ENCODE measurements around the gene HIPK2. TPM values are rescaled to one million over a fixed set of nuclear protein-coding genes. Genes with fewer than 3 reads are reported as not detected.

HIPK2 gene
- polyA plus RNA-seq, 1 donor (not counting 4 experiments of a cell fraction or from before 2014, with no cell fraction given) = 5.8 TPM

GRCh38 chr7:139641337-139641992, 136.3 kb downstream of the HIPK2 start:
- no peaks in the 10 kb centered on the region for H3K27me3 ChIP-seq (ENCODE audit: control insufficient read depth, extremely low read depth, insufficient read depth, low read length)
- H3K4me1 ChIP-seq (ENCODE audit: control insufficient read depth, extremely low read depth, insufficient read depth, low read length) = no peaks in the 10 kb centered on the region
- H3K4me2 ChIP-seq (ENCODE audit: control insufficient read depth, extremely low read depth, insufficient read depth, low read depth, low read length) = no peak overlapping the region
- no peak overlapping the region for H3K27ac ChIP-seq (ENCODE audit: control insufficient read depth, insufficient read depth, low read length)
- H3K9ac ChIP-seq (ENCODE audit: control insufficient read depth, extremely low read depth, insufficient read depth, low read length) = no peak overlapping the region
- no peaks in the 10 kb centered on the region for H3K79me2 ChIP-seq (ENCODE audit: control insufficient read depth, insufficient read depth, low read length)
- no peaks in the 10 kb centered on the region for H4K20me1 ChIP-seq (ENCODE audit: control insufficient read depth, extremely low read depth, insufficient read depth, low read length)
- no peak overlapping the region for H2AFZ ChIP-seq (ENCODE audit: control insufficient read depth, low read length)
- peaks cover 2 to 8% of the 10 kb centered on the region in 2 experiments for H3K36me3 ChIP-seq (ENCODE audit: control insufficient read depth in 2 of 2, extremely low read depth in 1 of 2, insufficient read depth in 2 of 2, low read length in 2 of 2)
- H3K4me3 ChIP-seq (ENCODE audit: control insufficient read depth in 2 of 3, extremely low read depth in 1 of 3, insufficient read depth in 2 of 3, low read depth in 1 of 3, low read length in 3 of 3) = no peak overlapping the region
- dilution Hi-C loops (cut with MboI; ENCODE audit: extremely low pct_ligation_motif_present, low sequenced_read_pairs) = no loop called here
- no peaks in the 10 kb centered on the region for H3K9me1 ChIP-seq (ENCODE audit: control insufficient read depth, extremely low read depth, insufficient read depth, low read length)
- no peak for TF ChIP-seq EZH2 (IDR thresholded peaks at IDR 0.05; ENCODE audit: low read length)
- no peak for TF ChIP-seq CTCF (optimal IDR thresholded peaks at IDR 0.05 in 1 of 3, IDR thresholded peaks at IDR 0.05 in 1 of 3, conservative IDR thresholded peaks at IDR 0.05 in 1 of 3; ENCODE audit: extremely low read depth in 1 of 3, insufficient read depth in 2 of 3, low read length in 3 of 3)
- no peak for FAIRE-seq
- DNase-seq (ENCODE audit: low read depth, low spot score) = no peak
- no peaks in the 10 kb centered on the region for H3K9me3 ChIP-seq (ENCODE audit: control insufficient read depth, low read depth, low read length)

- no peaks in the 10 kb centered on the region for H3K4me1 ChIP-seq (ENCODE audit: control insufficient read depth, extremely low read depth, insufficient read depth, low read length)
- H3K79me2 ChIP-seq (ENCODE audit: control insufficient read depth, insufficient read depth, low read length) = no peaks in the 10 kb centered on the region
- peaks cover 2 to 8% of the 10 kb centered on the region in 2 experiments for H3K36me3 ChIP-seq (ENCODE audit: control insufficient read depth in 2 of 2, extremely low read depth in 1 of 2, insufficient read depth in 2 of 2, low read length in 2 of 2)
- dilution Hi-C loops (cut with MboI; ENCODE audit: extremely low pct_ligation_motif_present, low sequenced_read_pairs) = no loop called here
- no peak overlapping the region for H2AFZ ChIP-seq (ENCODE audit: control insufficient read depth, low read length)
- DNase-seq (ENCODE audit: low read depth, low spot score) (no peak), FAIRE-seq (no peak)
- H3K9ac ChIP-seq (ENCODE audit: control insufficient read depth, extremely low read depth, insufficient read depth, low read length) = no peak overlapping the region
- no peak overlapping the region for H3K4me3 ChIP-seq (ENCODE audit: control insufficient read depth in 2 of 3, extremely low read depth in 1 of 3, insufficient read depth in 2 of 3, low read depth in 1 of 3, low read length in 3 of 3)
- TF ChIP-seq EZH2 (IDR thresholded peaks at IDR 0.05; ENCODE audit: low read length) (no peak), CTCF (optimal IDR thresholded peaks at IDR 0.05 in 1 of 3, IDR thresholded peaks at IDR 0.05 in 1 of 3, conservative IDR thresholded peaks at IDR 0.05 in 1 of 3; ENCODE audit: extremely low read depth in 1 of 3, insufficient read depth in 2 of 3, low read length in 3 of 3) (no peak)
- no peaks in the 10 kb centered on the region for H4K20me1 ChIP-seq (ENCODE audit: control insufficient read depth, extremely low read depth, insufficient read depth, low read length)
- H3K4me2 ChIP-seq (ENCODE audit: control insufficient read depth, extremely low read depth, insufficient read depth, low read depth, low read length) = no peak overlapping the region
- H3K27me3 ChIP-seq (ENCODE audit: control insufficient read depth, extremely low read depth, insufficient read depth, low read length) = no peaks in the 10 kb centered on the region
- H3K27ac ChIP-seq (ENCODE audit: control insufficient read depth, insufficient read depth, low read length) = no peak overlapping the region
- H3K9me3 ChIP-seq (ENCODE audit: control insufficient read depth, low read depth, low read length) = no peaks in the 10 kb centered on the region
- H3K9me1 ChIP-seq (ENCODE audit: control insufficient read depth, extremely low read depth, insufficient read depth, low read length) = no peaks in the 10 kb centered on the region
Observed at GRCh38 chr7:139640681-139641080, 137.1 kb downstream of the HIPK2 start.
